HG03521 (cell line): ENCODE data around the gene SPDEF.

Source experiments
- ATAC-seq: cut with Tn5 transposase; IDR thresholded peaks from one replicate; pipeline ENCODE4 v1.9.1; 2021; ENCODE audit warnings: mild to moderate bottlenecking, moderate library complexity; ENCODE audit not compliant: unreplicated experiment

Gene SPDEF

DNA sequence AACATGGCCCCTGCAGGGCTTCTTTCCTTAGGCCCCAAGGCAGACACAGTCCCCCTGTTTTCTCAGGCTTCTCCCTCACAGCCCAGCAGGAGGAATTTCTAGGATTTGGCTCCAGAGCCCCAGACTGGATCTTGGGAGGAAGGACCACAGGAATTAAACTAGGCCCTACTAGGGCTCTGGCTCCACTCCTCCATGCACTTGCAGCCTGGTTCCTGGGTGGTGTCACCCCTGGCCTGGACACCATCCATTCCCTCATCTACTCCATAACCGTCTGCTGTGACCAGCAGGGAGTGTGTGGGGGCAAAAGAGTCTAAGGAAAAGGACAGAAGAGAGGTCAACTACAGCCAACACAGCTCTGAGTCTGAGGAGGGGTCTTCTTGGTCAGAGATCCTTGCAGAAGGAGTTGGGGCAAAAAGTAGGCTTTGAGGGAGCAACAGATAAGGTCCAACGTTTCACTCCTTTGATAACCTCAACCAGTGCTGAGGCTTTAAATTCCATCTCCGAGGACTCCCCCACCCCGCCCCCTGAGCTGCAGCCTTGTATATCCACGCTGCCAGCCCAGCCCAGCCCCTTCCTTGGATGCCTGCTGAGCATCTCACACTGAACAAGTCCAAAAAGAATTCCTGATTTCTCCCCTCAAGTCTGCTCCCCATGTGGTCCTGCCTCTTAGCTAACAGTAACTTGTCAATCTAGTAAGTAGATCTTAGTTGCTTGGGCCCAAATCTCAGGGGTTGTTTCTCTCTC, 27.9 kb upstream of the SPDEF start:
- no peak for ATAC-seq

- ATAC-seq, result no peak
Observed at GRCh38 chr6:34583461-34583860, 27.3 kb upstream of the SPDEF start.

- no peak for ATAC-seq
Observed at GRCh38 chr6:34581561-34581920, 25.4 kb upstream of the SPDEF start.

- ATAC-seq, result no peak
Observed at GRCh38 chr6:34580707-34581560, 24.8 kb upstream of the SPDEF start.

- no peak for ATAC-seq
Observed at GRCh38 chr6:34578445-34579262, 22.5 kb upstream of the SPDEF start.

- no peak for ATAC-seq
Observed at GRCh38 chr6:34576286-34576955, 20.3 kb upstream of the SPDEF start.

GRCh38 chr6:34575326-34575725, 19.2 kb upstream of the SPDEF start:
- ATAC-seq, result no peak

- no peak for ATAC-seq
Observed at GRCh38 chr6:34574647-34575293, 18.6 kb upstream of the SPDEF start.

DNA sequence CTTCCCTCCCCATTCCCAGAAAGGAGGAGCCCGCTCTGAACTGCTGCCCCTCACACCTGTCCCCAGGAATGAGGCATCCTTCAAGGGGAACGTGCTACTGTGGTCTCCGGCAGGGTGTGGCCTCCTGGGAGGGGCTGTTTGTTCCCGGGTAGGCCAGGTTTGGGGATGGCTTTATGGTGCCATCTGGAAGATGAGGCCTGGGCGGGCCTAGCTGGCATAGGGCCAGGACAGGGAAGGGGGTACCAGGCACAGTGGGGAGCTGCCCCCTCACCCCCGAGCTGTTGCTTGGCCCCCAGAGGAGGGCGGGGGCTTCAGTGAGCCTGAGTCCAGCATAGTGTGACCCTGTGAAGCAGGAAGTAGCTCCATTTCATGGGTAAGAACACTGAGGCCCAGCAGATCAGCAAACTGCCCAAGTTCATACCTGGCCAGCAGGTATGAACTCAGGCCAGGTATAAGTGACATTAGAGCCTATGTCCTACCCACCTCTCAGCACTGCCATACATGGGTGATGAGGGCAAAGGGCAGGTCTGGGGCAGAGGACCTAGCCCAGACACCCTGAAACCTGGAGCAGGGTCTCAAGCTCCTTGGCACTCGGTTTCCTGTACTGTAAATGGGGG, 17.5 kb upstream of the SPDEF start:
- no peak for ATAC-seq

GRCh38 chr6:34572585-34572984, 16.5 kb upstream of the SPDEF start:
- ATAC-seq, result no peak

GRCh38 chr6:34572021-34572420, 15.9 kb upstream of the SPDEF start:
- no peak for ATAC-seq

DNA sequence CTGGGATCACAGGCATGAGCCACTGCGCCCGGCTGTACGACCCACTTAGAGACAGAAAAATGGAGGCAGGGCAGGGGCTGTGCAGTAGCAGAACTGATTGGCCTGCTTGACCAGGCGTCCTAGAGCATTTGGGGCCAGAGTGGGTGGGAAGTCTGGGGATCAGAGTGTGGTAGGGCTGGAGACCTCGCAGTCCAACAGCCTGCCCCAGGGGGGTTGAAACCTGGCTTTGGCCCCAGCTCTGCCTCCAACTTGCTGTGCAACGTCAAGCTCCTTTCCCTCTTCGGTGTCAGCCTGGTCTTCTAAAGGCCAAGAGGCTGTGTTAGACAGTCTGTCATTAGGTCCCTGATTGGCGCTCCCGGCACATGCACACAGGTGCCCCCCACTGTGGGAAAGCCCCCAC, 15.3 kb upstream of the SPDEF start:
- no peak for ATAC-seq

DNA sequence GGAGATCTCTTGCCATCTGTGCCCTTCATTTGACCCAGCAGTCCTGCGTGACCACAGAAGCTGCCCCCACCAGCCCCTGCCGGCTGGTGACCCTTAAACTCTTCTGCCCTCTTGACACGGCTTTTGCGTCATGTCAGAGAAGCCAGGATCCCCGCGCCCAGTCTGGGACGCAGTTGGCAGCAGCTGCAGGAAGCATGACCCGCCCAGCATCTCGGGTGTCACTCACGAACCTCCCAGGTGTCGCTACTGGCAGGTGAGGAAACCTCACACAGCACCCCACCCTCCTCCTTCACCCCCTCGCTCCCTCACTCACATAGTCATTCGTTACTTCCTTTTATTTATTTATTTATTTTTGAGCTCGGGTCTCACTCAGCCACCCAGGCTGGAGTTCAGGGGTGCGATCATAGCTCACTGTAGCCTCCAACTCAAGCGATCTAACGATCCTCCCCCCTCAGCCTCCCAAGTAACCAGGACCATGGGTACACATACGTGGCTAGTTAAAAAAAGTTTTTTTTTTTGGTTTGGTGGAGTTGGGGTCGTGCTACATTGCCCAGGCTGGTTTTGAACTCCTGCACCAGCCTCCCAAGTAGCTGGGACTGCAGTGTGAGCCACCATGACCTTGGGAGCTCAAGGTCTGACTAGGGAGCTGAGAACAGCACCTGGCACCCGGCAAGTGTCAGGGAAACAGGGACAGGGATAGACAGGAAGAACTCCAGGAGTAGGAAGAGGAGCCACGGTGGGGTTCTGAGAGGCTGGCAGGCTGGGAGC, 14.1 kb upstream of the SPDEF start:
- no peak for ATAC-seq

DNA sequence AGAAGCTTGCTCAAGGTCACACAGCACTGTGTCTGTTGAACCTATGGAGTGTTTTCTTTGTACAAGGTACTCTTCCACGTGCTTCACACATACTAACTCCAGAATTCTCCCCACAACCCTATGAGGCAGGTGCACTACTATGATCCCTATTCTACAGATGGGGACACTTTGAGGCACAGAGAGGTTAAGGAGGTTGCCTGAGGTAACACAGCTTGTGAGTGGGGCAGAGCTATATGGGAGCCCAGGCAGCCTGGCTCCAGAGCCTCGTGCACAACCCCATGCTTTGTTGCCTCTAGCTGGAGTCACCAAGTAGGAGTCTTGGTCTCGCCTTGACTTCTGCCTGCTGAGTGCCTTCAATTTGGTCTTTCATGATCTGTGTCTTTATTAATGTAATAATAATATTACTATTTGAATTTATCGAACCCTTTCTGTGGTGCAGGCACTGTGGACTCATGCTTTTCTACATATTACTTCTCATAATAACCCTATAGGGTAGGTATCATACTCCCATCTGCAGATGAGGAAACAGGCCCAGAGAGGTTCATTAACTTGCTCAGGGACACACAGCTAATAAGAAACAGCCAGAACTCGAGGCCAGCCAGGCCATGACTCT, 13.3 kb upstream of the SPDEF start:
- ATAC-seq, result no peak

DNA sequence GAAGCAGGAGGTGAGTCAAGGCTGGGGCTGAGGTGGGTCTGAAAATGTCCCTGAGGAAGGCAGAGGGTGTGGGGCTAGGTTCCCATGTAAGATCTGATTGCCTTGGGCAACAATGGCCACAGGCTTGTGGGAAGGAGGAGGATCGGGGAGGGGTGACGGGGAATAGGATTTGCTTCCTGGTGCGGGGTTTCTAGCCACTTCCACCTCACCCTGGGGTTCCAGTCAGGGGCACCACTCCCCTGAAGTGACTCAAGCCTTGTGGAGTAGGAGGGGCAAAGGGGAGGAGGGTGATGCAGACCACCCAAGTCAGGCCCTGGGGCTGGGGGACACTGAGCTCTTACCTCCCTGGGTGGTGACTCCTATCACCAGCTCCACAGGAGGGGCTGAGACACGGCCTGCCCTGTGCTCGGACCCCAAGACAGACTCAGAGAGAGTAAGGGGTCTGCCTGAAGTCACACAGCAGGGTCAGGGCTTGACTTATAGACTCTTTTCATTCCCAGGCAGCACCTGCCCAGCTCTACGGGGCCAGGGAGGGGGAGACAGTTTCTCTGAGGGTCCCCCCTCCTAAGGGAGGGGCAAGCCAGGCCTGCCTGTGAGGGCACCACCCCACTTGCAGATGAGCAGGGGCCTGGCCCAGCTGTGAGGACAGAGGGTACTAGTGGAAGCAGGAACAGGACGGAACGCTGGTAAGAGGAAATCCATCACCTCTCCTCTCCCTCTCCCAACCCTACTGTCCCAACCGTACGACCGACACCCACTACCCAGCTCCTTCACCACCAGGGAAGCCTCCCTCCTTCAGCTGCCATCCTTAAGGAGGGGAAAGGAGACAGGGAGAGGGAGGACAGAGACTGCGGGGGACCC, 12.4 kb upstream of the SPDEF start:
- no peak for ATAC-seq

- ATAC-seq, result no peak
Observed at GRCh38 chr6:34566830-34567546, 10.9 kb upstream of the SPDEF start.

DNA sequence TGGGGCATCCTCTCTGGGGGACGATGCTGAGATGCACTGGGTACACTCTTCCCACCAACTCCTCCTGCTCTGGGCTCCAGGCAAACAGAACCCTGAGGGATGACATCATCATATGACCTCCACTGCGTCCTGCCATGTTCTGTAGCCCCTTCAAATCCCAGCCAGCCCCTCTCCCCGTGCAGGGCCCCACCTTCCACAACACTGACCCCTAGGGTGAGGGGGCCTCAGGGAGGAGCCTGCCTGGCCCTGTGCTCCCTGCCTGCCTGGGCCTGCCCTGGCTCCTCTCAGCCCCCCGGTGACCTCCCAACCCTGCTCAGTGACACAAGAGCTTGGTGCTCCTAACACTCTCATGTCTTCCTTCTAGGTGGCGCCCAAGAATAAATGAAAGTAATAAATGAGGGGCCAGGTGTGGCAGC, 9.6 kb upstream of the SPDEF start:
- ATAC-seq, result no peak
